H1 (cell line): ENCODE data around the gene RNF135. TPM values are rescaled to one million over a fixed set of nuclear protein-coding genes. Genes with fewer than 3 reads are reported as not detected.

Source experiments
- CEBPB ChIP-seq: IDR thresholded peaks from 2 replicates; pipeline ENCODE4 v1.6.1; 2012; ENCODE audit warnings: low read depth, low read length
- KDM4A ChIP-seq: IDR thresholded peaks from one replicate; pipeline ENCODE4 v1.7.1; 2012; ENCODE audit warnings: low read depth, mild to moderate bottlenecking, moderate library complexity, low read length, inconsistent platforms; ENCODE audit not compliant: severe bottlenecking
- KDM5A ChIP-seq: fragments of 200-600 bp; IDR thresholded peaks from 2 replicates; pipeline ENCODE4 v1.7.1; 2012; ENCODE audit warnings: mild to moderate bottlenecking, low read length, inconsistent platforms, mixed read lengths
- RBBP5 ChIP-seq: IDR thresholded peaks from 2 replicates; pipeline ENCODE4 v1.7.1; 2012; ENCODE audit warnings: low read depth, mild to moderate bottlenecking, inconsistent platforms, low read length, moderate library complexity, borderline replicate concordance
- RFX5 ChIP-seq: IDR thresholded peaks from 2 replicates; pipeline ENCODE4 v1.6.1; 2011; ENCODE audit warnings: low read depth, low read length, improper control_type of control experiment, borderline replicate concordance
- RXRA ChIP-seq: IDR thresholded peaks from 2 replicates; pipeline ENCODE4 v1.6.1; 2011; ENCODE audit warnings: low read depth, mild to moderate bottlenecking, low read length, moderate library complexity; ENCODE audit not compliant: insufficient read depth
- polyA plus RNA-seq, 7 experiments: library from polyadenylated mRNA; depleted of rRNA in 3 of 7; stranded (reverse) in 5 of 7; unstranded in 2 of 7; fragments of >200 nt in 5 of 7; fragments of 200-250 nt in 2 of 7; gene quantifications; 1 replicate in 5 of 7; 2 replicates in 1 of 7; 4 replicates in 1 of 7; pipeline versions ENCODE4 v1.2.1 to v1.2.3, GENCODE V29; 2011 to 2013; ENCODE audit warnings: missing spikeins in 2 of 7, mixed read lengths in 2 of 7
- total RNA-seq: library from RNA; stranded (reverse); fragmentation: NEBNext Ultra II Directional; extraction: Animal tissue kit (Norgen Biotek cat#: 25700); gene quantifications from 2 replicates; pipeline ENCODE4 v1.2.1, GENCODE V29; 2021

Gene RNF135
- total and polyA plus RNA-seq, 2 of the 8 experiments (the other 6 are each of a cell fraction or from before 2014, with no cell fraction given), result 8.8 to 9.0 TPM

DNA sequence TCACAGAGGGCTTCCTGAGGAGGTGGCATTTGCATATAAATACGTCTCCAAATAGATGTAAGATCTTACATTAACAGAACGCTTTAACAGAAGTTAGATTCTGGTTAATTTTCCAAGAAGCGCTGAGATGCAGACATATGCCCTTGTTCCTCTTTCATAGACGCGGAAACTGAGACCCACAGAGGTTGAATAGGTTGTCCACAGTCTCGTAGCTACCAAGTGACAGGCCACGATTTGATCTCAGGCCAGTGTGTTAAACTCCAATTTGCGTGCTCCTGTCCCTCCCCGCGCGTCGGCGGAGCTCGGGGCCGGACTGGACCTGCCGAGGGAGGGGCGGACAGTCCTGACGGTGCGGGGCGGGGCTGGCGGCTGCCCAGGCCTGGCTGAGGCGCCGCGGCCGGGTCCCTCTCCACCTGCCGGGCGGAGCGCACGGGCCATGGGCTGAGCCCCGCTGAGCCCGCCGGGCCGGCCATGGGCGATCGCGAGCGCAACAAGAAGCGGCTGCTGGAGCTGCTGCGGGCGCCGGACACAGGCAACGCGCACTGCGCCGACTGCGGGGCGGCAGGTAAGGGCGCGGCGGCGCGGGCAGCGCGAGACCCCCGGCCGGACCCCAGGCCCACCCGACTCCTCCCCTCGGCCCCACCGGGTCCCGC, 49.2 kb upstream of the RNF135 start, which contains the start of gene ADAP2 (continued):
- no peak for TF ChIP-seq CEBPB
- peak; percentile 55 for TF ChIP-seq KDM4A
- TF ChIP-seq RFX5, result no peak
- no peak for TF ChIP-seq RXRA
- no peak for TF ChIP-seq KDM5A
- TF ChIP-seq RBBP5, result no peak; the same call in 1 of the 2 replicates
